H54 (cell line): Measurements from ENCODE around the gene BCAS4.
A peak's percentile ranks its signal among the peaks of the same experiment; 100 is the strongest.
"Not testable (repeated sequence)": the region's sequence is repeated elsewhere in the genome, so short reads cannot be mapped to it uniquely, and the experiment has no call there.

Experiments
- DNase-seq: peaks from one replicate; pipeline ENCODE4 v3.0.0; 2011; ENCODE audit warnings: low spot score, mixed read lengths; ENCODE audit not compliant: insufficient read length
- FAIRE-seq: peaks from 3 replicates; lab custom pipeline; 2011; peaks lifted over from hg19 to GRCh38; lab: Jason Lieb, UNC
- POLR2A ChIP-seq: IDR thresholded peaks from 2 replicates; pipeline ENCODE4 v1.6.1; 2011; ENCODE audit warnings: low read depth, mild to moderate bottlenecking, low read length

The BCAS4 gene, protein sequence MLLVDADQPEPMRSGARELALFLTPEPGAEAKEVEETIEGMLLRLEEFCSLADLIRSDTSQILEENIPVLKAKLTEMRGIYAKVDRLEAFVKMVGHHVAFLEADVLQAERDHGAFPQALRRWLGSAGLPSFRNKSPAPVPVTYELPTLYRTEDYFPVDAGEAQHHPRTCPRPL

DNA sequence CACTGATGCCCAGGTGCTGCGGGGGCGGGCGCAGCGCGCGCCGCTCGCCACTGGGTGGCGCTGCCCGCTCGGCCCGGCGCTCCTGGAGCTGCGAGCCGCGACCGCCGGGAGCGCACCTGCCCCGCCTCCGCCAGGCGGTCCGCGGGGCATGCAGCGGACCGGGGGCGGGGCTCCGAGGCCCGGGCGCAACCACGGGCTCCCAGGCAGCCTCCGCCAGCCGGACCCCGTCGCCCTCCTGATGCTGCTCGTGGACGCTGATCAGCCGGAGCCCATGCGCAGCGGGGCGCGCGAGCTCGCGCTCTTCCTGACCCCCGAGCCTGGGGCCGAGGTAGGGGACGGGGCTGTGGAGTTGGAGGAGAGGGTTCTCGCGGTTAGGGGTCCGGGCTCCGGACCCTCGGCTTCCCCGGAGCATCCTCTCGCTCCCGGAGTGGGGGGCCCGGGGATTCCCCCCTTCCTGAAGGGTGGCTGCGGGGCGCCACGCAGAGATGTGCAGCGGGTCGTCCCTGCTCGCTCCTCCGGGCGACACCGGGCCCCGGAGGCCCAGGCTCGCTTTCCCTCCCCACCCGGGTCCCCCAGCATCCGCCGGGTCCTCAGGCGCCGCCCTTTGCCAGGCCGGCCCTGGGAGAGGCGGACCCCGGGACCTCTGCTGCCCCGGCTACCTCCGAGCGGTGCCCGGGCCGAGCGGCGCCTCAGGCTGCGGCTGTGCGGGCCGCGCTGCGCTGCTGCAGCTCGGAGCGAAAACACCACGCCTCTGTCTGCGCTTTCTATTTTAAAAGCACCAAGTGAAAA is at the start of gene BCAS4:
BCAS4 (plus strand) TSS at position 216 of the 789 bp plus-strand sequence; CDS start at position 239, 23 bp downstream.
- peak; percentile 96 for DNase-seq
- peak; percentile 60 for TF ChIP-seq POLR2A
- no peak for FAIRE-seq

DNA sequence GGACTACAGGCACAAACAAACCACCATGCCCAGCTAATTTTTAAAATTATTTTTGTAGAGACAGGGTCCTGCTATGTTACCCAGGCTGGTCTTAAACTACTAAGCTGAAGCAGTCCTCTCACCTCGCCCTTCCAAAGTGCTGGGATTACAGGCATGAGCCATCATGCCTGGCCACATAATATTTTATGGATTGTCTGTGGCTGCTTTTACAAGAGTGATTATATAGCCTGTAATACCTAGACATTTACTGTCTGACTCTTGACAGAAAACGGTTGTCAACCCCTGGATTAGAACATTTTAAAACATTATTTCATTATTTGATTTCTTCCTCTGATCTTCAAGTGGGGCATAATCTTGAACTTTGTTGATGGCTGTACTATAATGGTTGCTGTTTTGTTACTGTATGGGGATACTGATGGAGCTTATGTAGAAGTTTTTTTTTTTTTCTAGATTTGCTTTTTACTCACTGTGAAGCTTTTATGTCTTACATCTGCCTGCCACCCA is 49.2 kb upstream of the BCAS4 start:
- FAIRE-seq (no peak), DNase-seq (no peak)

DNA sequence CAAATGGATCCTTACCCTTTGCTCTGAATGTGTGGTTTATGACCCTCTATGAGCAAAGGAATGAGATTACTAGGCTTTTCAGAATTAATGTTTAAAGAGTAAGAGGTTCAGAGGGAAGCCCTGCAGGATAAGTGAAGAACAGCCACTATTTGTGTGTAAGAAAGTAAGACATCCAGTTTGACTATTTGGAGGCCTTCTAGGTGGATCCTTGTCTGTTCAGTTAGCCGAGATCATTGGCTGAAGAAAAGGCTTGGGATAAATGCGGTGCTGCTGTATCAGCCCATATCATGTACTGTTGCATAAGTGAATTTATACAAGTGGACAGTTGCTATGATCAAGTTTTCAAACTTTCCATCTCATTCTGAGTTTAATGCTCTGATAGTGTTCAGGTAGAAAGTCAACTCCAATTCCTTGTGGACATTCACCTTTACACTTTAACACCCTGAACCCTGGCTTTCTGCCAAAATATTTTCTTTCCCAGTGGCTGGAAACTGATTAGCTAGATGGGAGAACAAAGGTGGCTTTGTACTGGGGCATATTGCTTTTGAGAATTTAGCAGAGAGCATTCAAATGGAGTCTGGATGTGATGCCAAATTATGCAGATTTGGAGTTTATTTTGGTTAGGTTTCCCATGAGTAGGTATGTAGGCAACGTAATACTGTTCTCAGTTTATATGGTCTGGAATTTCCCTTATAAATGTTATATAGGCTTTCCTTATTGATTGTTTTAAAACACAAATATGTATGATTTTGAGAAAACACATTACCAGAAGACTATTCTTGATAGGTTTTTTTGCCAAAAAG is 48.5 kb upstream of the BCAS4 start:
- FAIRE-seq (no peak), DNase-seq (no peak)
- no peak for TF ChIP-seq POLR2A

More for the DNA sequence above, 49.2 kb upstream of the BCAS4 start:
- no peak for TF ChIP-seq POLR2A

DNA sequence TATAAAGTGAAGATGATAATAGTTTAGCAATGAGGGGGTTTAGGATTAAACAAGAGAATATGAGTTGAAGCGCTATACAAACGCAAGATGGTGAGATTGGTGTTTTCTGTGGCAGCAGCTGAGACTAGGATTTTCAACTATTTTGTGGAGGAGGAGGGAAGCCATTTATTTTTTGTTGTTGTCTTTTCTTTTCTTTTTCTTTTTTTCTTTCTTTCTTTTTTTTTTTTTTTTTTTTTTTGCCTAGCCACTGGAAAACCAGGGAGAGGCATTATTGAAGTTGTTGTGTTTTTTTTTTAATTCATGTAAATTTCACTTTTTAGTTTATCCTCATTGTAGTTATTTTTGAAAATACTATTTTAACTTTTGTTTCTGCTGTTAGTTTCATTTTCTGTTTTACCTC is 47.6 kb upstream of the BCAS4 start:
- DNase-seq (no peak), FAIRE-seq (no peak)
- TF ChIP-seq POLR2A = no peak

DNA sequence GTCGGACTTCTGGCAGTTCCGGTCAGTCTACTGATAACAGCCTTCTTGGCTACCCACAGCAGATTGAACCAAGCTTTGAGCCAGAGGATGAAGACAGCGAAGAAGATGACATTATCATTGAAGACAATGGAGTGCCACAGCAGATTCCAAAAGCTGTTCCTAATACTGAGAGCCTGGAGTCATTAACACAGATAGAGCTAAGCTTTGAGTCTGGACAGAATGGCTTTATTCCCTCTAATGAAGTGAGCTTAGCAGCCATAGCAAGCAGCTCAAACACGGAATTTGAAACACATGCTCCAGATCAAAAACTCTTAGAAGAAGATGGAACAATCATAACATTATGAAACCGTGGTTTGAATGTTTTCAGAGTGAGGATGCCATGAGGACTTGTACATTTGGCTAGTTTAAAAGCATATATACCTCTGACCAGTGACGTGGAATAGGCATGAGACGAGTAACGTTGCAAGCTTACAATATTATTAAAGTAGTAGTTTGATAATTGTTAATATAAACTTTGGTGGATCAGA is 44.7 kb upstream of the BCAS4 start:
- FAIRE-seq = no peak

DNA sequence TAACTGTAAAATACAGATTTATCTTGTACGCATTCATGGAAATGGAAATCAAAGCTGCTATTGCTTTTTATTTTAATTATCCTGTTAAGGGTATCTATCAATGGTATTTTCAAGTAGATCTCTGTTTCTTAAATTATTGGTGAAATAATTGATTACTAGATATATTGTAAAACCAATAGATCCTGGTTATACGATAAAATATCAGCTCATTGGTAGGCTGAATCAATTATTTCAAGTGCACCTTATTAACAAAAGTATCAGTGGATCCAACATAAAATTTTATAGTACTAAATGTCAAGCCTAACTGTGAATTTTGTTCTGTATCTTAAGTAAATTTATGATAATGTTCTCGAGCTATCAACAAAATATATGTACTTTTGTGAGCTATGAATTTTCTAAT is 41.7 kb upstream of the BCAS4 start:
- no peak for FAIRE-seq
- no peak for TF ChIP-seq POLR2A
- no peak for DNase-seq

More for the DNA sequence above, 44.7 kb upstream of the BCAS4 start:
- no peak for TF ChIP-seq POLR2A
- no peak for DNase-seq

DNA sequence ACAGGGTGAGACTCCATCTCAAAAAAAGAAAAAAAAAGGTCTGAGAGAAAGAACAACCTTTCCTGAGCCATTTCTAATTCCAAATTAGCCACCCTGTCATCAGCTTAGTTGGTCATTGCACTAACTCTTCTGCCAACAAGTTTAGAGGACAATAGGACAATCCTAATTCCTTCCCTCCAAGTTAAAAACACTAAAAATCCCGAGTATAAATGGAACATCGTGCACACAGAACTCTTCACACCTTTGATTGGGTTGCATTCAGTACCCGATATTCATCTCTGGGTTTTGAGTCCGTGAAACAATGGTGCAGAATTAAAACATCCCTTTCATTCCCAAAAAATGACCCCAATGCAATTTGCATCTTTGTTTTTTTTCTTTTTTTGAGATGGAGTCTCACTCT is 40.4 kb upstream of the BCAS4 start:
- DNase-seq = no peak
- FAIRE-seq = no peak
- TF ChIP-seq POLR2A = no peak

DNA sequence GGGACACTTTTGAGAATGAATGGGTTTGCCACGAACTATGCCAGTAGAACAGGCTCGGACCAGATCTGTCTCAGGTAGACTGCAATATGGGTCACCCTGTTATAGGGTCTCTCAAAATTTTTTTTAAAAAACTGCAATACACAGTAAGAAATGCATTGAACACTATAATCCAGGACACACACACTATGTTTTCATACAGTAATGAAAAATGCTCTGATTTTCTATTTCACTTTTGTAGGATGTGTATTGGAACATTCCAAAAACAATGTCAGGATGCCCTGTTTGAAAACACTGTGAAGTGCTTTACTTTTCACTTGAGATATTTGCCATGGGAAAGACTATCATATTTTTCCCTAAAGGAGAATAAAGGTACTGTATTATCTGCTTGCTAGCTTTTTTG is 38.4 kb upstream of the BCAS4 start:
- DNase-seq (no peak), FAIRE-seq (no peak)
- TF ChIP-seq POLR2A = no peak

DNA sequence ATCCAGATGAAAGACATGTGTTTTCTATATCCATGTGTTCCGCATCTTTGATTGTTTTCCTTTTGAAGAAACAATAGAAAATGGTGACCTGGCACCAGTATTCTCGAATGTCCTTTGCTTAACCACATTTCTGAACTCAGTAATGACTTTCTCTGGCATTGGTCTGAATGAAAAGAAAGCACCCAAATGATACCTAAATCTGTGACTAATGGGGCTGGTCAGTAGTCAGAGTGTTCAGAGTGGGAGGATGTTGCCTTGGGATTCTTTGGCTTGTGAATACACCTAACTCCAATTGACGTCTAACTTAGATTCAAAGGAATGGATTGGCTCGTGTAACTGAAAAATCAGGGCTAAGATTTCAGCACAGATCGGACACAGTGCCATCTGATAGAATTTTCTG is 36.4 kb upstream of the BCAS4 start:
- TF ChIP-seq POLR2A = no peak
- FAIRE-seq (no peak), DNase-seq (no peak)

DNA sequence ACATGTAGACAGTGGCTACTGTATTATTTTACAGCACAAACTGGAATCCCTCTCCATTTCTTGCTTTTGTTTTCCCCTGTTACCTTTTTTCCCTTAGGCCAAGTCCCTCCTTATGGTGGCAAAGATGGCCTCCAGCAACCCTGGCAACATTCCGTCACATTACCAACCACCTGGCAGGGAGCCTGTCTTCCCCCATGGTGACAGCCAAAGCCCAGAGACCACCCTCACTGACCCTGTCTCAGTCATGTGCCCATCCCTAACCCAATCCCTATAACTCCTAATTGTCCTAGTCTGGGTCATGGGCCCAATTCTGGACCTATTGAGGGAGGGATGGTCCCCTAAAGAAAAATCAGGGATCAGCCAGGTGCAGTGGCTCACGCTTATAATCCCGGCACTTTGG is 35.9 kb upstream of the BCAS4 start:
- FAIRE-seq = no peak
- DNase-seq = no peak

DNA sequence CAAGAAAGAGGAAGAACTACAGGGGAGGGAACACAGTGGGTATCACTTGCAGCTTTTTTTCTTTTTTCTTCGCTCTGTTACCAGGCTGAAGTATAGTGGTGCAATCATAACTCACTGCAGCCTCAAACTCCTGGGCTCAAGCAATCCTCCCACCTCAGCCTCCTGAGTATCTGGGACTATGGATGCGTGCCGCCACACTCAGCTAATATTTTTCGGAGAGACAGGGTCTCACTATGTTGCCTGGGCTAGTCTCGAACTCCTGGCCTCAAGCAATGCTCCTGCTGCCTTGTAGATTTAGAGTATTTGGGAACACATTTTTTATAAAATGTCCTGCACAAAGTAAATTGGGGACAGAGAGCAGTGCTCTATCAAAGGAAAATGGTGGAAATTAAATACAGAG is 35.2 kb upstream of the BCAS4 start:
- no peak for DNase-seq
- no peak for FAIRE-seq
- no peak for TF ChIP-seq POLR2A

More for the DNA sequence above, 35.9 kb upstream of the BCAS4 start:
- no peak for TF ChIP-seq POLR2A

DNA sequence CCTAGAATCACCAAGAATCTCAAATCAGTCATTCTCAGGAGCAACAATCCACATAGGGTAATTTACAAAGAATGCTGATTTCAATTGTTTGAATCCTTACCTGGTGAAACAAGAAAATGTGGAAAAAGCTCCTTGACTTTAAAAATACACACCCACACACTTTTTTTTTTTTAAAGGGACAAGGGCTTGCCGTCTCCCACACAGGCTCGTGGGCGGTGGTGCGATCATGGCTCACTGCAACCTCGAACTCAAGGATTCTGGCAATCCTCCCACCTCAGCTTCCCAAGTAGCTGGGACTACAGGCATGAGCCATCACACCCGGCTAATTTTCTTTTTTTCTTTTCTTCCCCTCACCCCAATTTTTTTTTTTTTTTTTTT is 32.8 kb upstream of the BCAS4 start:
- DNase-seq = no peak
- no peak for TF ChIP-seq POLR2A
- FAIRE-seq = no peak

DNA sequence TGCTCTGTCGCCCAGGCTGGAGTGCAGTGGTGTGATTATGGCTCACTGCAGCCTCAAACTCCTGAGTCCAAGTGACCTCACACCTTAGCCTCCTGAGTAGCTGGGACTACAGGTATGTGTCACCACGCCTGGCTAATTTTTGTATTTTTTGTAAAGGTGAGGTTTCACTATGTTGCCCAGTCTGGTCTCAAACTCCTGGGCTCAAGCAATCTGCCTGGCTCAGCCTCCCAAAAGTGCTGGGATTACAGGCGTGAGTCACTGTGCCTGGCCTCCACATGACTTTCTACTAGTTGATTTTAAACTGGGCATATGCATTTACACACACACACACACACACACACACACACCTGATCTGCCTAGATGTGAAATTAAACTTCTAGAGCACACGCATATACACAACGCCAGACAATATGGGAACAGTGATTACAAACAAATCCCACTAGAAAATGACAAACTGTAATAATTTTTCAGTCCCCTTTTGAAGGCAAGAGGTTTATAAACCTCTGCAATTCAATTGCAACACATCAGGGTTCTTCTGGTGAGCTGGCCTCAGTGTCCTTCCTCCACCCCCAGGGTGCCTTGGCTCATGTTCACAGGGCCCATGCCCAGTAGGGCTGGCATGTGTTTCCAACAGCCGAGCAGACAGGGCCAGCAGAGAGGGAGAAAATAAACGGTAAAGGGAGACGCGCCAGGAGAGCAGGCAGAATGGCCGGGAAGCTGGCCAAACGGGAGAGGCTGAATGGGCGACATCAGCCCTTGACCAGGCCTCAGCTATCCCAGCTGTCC is 32.2 kb upstream of the BCAS4 start:
- peak; percentile 33 for DNase-seq
- FAIRE-seq = no peak

DNA sequence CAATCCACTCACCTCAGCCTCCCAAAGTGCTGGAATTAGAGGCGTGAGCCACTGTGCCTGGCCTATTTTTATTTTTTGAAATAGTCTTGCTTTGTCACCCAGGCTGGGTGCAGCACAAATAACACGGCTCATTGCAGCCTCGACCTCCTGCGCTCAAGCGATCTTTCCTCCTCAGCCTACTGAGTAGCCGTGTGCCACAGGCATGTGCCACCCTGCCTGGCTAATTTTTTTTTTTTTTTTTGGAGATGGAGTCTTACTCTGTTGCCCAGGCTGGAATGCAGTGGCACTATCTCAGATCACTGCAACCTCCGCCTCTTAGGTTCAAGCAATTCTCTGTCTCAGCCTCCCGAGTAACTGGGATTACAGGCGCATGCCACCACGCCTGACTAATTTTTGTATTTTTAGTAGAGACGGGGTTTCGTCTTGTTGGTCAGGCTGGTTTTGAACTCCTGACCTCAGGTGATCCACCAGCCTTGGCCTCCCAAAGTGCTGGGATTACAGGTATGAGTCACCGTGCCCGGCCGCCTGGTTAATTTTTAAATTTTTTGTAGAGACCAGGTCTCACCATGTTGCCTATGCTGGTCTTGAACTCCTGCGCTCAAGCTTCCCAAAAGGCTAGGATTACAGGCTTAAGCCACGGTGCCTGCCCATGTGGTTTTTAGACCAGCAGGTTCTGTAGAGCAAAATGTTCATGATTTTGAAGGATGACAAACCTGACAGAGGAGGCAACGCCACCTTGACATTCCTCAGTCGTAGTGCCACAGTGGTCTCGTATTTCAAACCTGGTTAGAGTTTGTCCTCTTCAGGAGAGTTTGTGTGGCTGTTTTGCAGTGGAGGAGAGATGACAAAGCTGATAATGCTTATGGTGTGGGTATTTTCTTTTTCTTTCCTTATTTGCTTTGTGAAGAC is 31.1 kb upstream of the BCAS4 start:
- FAIRE-seq, DNase-seq: not testable (repeated sequence)

More for the DNA sequence above, 32.2 kb upstream of the BCAS4 start:
- TF ChIP-seq POLR2A = no peak

DNA sequence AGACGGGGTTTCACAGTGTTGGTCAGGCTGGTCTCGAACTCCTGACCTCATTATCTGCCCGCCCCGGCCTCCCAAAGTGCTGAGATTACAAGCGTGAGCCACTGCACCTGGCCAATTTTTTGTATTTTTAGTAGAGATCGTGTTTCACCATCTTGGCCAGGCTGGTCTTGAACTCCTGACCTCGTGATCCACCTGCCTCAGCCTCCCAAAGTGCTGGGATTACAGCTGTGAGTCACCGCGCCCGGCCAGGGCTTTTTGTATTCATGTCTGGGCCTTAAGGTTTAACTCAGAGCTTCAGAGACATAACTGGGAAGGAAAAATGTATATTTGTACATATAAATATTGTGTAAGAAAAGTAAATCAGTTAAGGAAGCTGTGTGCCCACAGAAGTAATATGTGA is 29.6 kb upstream of the BCAS4 start:
- not testable (repeated sequence) for FAIRE-seq

More for the DNA sequence above, 29.6 kb upstream of the BCAS4 start:
- not testable (repeated sequence) for DNase-seq
